Common myeloid progenitor, CD34-positive (primary cell): ENCODE results near the gene RAD51B.
A peak's percentile ranks its signal among the peaks of the same experiment; 100 is the strongest.

Experiments
- CTCF ChIA-PET: fragments of 350-600 bp; sonication (Branson Sonifier 250); formaldehyde crosslinking; loops from one replicate; lab custom pipeline; 2021; ENCODE audit warnings: antibody characterized with exemption; lab: Charles Lee
- POLR2A ChIA-PET: fragments of 350-600 bp; sonication (Branson Sonifier 250); formaldehyde crosslinking; loops from one replicate; lab custom pipeline; 2021; ENCODE audit warnings: antibody characterized with exemption; lab: Charles Lee
- DNase-seq, 3 donors: peaks; one replicate each; pipeline versions ENCODE4 v3.0.0 to v3.0.0-alpha.2; 2013
- H3K27ac ChIP-seq, 2 experiments: 1 replicate in 1 of 2; 2 replicates in 1 of 2; pipeline ENCODE4 v1.7.0; 2013; ENCODE audit warnings: inconsistent platforms in 2 of 2, low read length in 2 of 2, mild to moderate bottlenecking in 2 of 2, low read depth in 1 of 2, moderate library complexity in 1 of 2; ENCODE audit not compliant: severe bottlenecking in 2 of 2, insufficient read depth in 1 of 2, poor library complexity in 1 of 2
- H3K27me3 ChIP-seq, 5 experiments: replicated peaks in 2 of 5; 1 replicate in 3 of 5; 2 replicates in 2 of 5; pipeline versions ENCODE4 v1.6.1 to v1.7.0; 2013; ENCODE audit warnings: low read length in 4 of 5, mild to moderate bottlenecking in 2 of 5, moderate library complexity in 2 of 5, inconsistent platforms in 1 of 5; ENCODE audit not compliant: insufficient read depth in 5 of 5, control insufficient read depth in 4 of 5
- H3K36me3 ChIP-seq, 4 experiments: 1 replicate in 2 of 4; 2 replicates in 2 of 4; pipeline versions ENCODE4 v1.6.1 to v1.7.0; 2013; ENCODE audit warnings: low read length in 3 of 4, control low read depth in 1 of 4, mild to moderate bottlenecking in 1 of 4; ENCODE audit not compliant: control insufficient read depth in 4 of 4, insufficient read depth in 4 of 4
- H3K4me1 ChIP-seq, 4 experiments: 1 replicate in 3 of 4; 2 replicates in 1 of 4; pipeline versions ENCODE4 v1.6.1 to v1.7.1; 2013; ENCODE audit warnings: low read length in 3 of 4, mild to moderate bottlenecking in 3 of 4, control low read depth in 1 of 4, inconsistent platforms in 1 of 4, moderate library complexity in 1 of 4; ENCODE audit not compliant: control insufficient read depth in 4 of 4, insufficient read depth in 4 of 4; ENCODE audit errors: control extremely low read depth in 1 of 4
- H3K4me3 ChIP-seq, 7 experiments: 1 replicate in 4 of 7; 2 replicates in 3 of 7; pipeline versions ENCODE4 v1.5.1 to v1.7.0; 2013; ENCODE audit warnings: mild to moderate bottlenecking in 7 of 7, low read length in 6 of 7, moderate library complexity in 6 of 7, inconsistent platforms in 2 of 7, low read depth in 2 of 7, control low read depth in 1 of 7; ENCODE audit not compliant: insufficient read depth in 4 of 7, control insufficient read depth in 1 of 7; ENCODE audit errors: extremely low read depth in 1 of 7
- H3K9me3 ChIP-seq, 5 experiments: 1 replicate in 4 of 5; 2 replicates in 1 of 5; pipeline versions ENCODE4 v1.6.1 to v1.7.1; 2013; ENCODE audit warnings: low read length in 4 of 5, mild to moderate bottlenecking in 2 of 5, inconsistent platforms in 1 of 5, low read depth in 1 of 5, moderate library complexity in 1 of 5; ENCODE audit not compliant: control insufficient read depth in 4 of 5, insufficient read depth in 2 of 5; ENCODE audit errors: control extremely low read depth in 1 of 5
- WGBS: methylation state at CpG from one replicate; pipeline ENCODE4 v1.1.5; 2013; ENCODE audit not compliant: insufficient coverage; 5-methylcytosine and 5-hydroxymethylcytosine counted together

Gene RAD51B

DNA sequence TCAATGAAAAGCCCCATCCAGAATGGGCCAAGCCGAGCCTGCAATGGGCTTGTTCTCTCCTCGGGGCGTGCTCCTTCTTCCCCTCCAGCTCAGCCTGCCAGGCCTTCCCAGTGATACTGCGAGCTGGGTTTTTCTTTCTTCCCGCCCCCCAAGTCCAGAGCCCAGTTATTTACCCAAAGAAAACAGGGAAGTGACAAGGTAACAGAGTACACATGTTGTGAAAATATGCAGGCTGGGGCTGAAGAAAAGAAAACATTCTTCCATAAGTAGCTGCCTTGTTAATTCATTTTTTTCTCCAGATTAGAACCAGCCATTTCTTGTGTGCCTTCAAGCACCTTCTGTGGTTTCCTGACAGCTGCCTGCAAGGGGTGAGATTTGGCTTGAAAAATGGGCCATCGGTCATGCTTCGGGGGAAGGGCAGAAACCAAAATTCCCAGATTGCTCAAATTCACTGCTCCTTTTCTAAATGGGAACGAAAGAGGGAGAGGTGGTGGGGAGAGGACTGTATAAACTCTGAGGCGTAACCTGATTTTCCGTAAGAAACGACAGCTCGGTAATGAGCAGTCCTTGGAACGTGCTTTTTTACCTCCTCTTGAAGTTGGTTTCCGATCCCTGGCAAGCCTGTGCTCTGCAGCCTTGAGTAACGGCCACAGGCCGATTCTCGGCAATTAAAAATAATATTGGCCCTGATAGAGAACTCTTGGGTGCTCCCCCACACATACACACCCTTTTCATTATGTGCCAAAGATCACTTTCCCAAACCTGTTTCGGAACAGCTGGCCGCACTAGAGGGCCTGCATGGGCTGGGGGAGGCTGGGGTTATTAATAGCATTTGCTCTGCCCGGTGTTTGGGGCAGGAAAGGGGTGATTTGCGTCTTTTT lies 743.9 kb downstream of the RAD51B start:
- Histone ChIP-seq H3K9me3 (no peaks in the 10 kb centered on the region), H3K4me3 (peak overlapping the region in 3 of 7 experiments; percentile 28 to 61 (median 52)), H3K4me1 (peaks cover 4 to 55% (median 45%) of the 10 kb centered on the region in 4 experiments), H3K27me3 (no peaks in the 10 kb centered on the region), H3K36me3 (no peaks in the 10 kb centered on the region), H3K27ac (no peak overlapping the region)
- WGBS: 3% methylated on average over 14 of the region's 21 CpGs
- CTCF ChIA-PET: interaction anchor here (0.6 to 1.2 kb wide), 2 partner anchors 26 to 105 kb away, joined by 3 read pairs; no protein-coding TSS in a partner anchor
- POLR2A ChIA-PET: no interaction called here
- DNase-seq: peak; percentile 42 to 85 (median 75)

GRCh38 chr14:68564191-68564825 lies 744.7 kb downstream of the RAD51B start:
- H3K27ac ChIP-seq: no peak overlapping the region
- WGBS: 94% methylated on average over 13 of the region's 18 CpGs

GRCh38 chr14:68564826-68565759 lies 745.5 kb downstream of the RAD51B start:
- H3K27ac ChIP-seq: no peak overlapping the region
- peak in 2 of 3 donors; percentile 31 to 55 for DNase-seq
- no peak overlapping the region for H3K4me3 ChIP-seq
- ChIA-PET CTCF (interaction anchor here (0.9 to 1.4 kb wide), 5 partner anchors 16 to 224 kb away, joined by 3 to 4 read pairs (median 3); no protein-coding TSS in a partner anchor), POLR2A (no interaction called here)
- no peaks in the 10 kb centered on the region for H3K9me3 ChIP-seq
- H3K4me1 ChIP-seq: peaks cover 4 to 57% (median 46%) of the 10 kb centered on the region in 4 experiments
- 79% methylated on average over 8 of the region's 8 CpGs for WGBS
- H3K36me3 ChIP-seq: no peaks in the 10 kb centered on the region
- H3K27me3 ChIP-seq: no peaks in the 10 kb centered on the region

More at GRCh38 chr14:68564191-68564825, 744.7 kb downstream of the RAD51B start:
- DNase-seq: no peak
- Histone ChIP-seq H3K9me3 (no peaks in the 10 kb centered on the region), H3K36me3 (no peaks in the 10 kb centered on the region), H3K4me3 (peak overlapping the region in 1 of 7 experiments; percentile 52), H3K27me3 (no peaks in the 10 kb centered on the region), H3K4me1 (peaks cover 4 to 57% (median 46%) of the 10 kb centered on the region in 4 experiments)
- ChIA-PET CTCF (interaction anchor here (0.5 to 1.4 kb wide), 6 partner anchors 17 to 225 kb away, joined by 3 to 4 read pairs (median 3); no protein-coding TSS in a partner anchor), POLR2A (no interaction called here)

GRCh38 chr14:68566075-68566474 lies 746.5 kb downstream of the RAD51B start:
- no peaks in the 10 kb centered on the region for H3K36me3 ChIP-seq
- H3K4me1 ChIP-seq: peaks cover 4 to 51% (median 43%) of the 10 kb centered on the region in 4 experiments
- CTCF ChIA-PET: no interaction called here
- DNase-seq: no peak
- no peak overlapping the region for H3K4me3 ChIP-seq
- H3K27me3 ChIP-seq: no peaks in the 10 kb centered on the region
- 96% methylated on average over 2 of the region's 2 CpGs for WGBS
- POLR2A ChIA-PET: no interaction called here
- H3K27ac ChIP-seq: no peak overlapping the region
- H3K9me3 ChIP-seq: peaks cover 0 to 4% (median 0%) of the 10 kb centered on the region in 5 experiments

DNA sequence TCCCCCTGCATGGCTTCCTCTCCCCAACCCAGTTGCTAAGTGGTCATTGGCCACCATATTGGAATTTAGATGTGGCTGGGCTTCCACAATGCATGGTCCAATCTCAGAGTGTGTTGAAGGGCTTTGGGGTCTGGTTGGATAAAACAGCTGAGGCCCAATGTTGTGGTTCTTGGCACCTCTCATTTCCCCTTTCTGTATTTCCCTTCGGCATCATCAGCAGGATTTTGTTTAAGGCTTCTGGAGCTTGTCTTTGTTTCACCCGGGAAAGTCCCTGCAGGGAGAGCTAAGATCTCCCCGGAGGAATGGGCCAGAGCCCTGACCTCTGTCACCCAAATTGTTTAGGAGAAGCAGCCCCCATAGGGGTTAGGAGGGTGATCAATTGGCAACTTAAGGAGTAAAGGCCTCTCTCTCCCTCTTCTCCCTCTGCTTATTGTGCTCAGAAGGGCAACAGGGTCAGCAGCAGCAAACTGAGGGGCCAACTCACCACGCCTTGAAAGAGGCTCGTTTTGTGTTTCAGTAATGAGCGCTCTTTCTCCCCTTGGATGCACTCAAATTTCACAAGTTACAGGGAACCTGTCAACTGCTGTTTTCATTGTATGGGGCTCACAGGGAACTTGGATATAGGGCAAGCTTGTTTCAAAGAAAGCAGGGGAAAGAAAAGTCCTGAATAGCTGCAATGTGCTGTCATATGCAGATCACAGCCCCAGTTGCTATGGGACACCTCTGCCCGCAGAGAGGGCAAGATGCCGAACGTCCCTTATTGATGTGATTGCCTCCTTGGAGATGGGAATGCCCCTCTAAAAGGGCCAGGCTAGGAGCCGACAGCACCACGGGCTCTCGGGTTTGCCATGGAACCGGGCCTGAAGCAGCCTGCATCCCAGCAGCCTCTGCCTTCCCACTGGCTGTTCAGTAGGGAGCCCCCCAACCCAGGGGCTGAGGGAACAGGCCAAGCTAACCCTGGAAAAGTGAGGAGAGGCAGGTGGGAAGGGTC lies 749.6 kb downstream of the RAD51B start:
- POLR2A ChIA-PET: no interaction called here
- Histone ChIP-seq H3K27ac (no peak overlapping the region), H3K36me3 (no peaks in the 10 kb centered on the region), H3K9me3 (peaks cover 0 to 8% (median 0%) of the 10 kb centered on the region in 5 experiments), H3K4me1 (peaks cover 0 to 21% (median 15%) of the 10 kb centered on the region in 4 experiments), H3K27me3 (no peaks in the 10 kb centered on the region), H3K4me3 (no peak overlapping the region)
- 95% methylated on average over 13 of the region's 13 CpGs for WGBS
- CTCF ChIA-PET: interaction anchor here (1.4 kb wide), 1 partner anchor 10 kb away, joined by 3 read pairs; no protein-coding TSS in a partner anchor
- no peak for DNase-seq
